KOPT-K1 (cell line): Measurements from ENCODE around the gene ERCC6L2.
A peak's percentile ranks its signal among the peaks of the same experiment; 100 is the strongest.

Experiments
- H3K27ac ChIP-seq: fragments of 200-600 bp; sonication (generic); 2 replicates; pipeline ENCODE4 v1.5.1; 2016; ENCODE audit warnings: antibody characterized with exemption, mild to moderate bottlenecking, low read depth, low read length; ENCODE audit not compliant: poor library complexity, severe bottlenecking
- H3K36me3 ChIP-seq: fragments of 200-600 bp; sonication (generic); 2 replicates; pipeline ENCODE4 v1.5.1; 2017; ENCODE audit warnings: antibody characterized with exemption, mild to moderate bottlenecking, low read length, moderate library complexity; ENCODE audit not compliant: insufficient read depth
- H3K9me3 ChIP-seq: fragments of 200-600 bp; sonication (generic); 2 replicates; pipeline ENCODE4 v1.5.1; 2017; ENCODE audit warnings: antibody characterized with exemption, low read length, mild to moderate bottlenecking; ENCODE audit not compliant: insufficient read depth, poor library complexity, severe bottlenecking

The ERCC6L2 gene

GRCh38 chr9:95887926-95888497, 12.5 kb downstream of the ERCC6L2 start:
- Histone ChIP-seq H3K27ac (peak overlapping the region; percentile 24), H3K9me3 (peaks cover 9% of the 10 kb centered on the region), H3K36me3 (peaks cover 42% of the 10 kb centered on the region)

- Histone ChIP-seq H3K36me3 (peaks cover 17% of the 10 kb centered on the region; the same call in 1 of the 2 replicates), H3K27ac (no peak overlapping the region), H3K9me3 (peaks cover 14% of the 10 kb centered on the region)
Measured at GRCh38 chr9:95890594-95890993, 15.1 kb downstream of the ERCC6L2 start.

GRCh38 chr9:95891067-95891671, 15.7 kb downstream of the ERCC6L2 start:
- Histone ChIP-seq H3K9me3 (peaks cover 14% of the 10 kb centered on the region), H3K36me3 (peaks cover 12% of the 10 kb centered on the region; the same call in 1 of the 2 replicates), H3K27ac (no peak overlapping the region)

- Histone ChIP-seq H3K27ac (no peak overlapping the region), H3K36me3 (peaks cover 12% of the 10 kb centered on the region; the same call in 1 of the 2 replicates), H3K9me3 (peaks cover 14% of the 10 kb centered on the region)
Measured at GRCh38 chr9:95892690-95893089, 17.2 kb downstream of the ERCC6L2 start.

- Histone ChIP-seq H3K27ac (no peak overlapping the region), H3K36me3 (peaks cover 17% of the 10 kb centered on the region), H3K9me3 (peaks cover 14% of the 10 kb centered on the region)
Measured at GRCh38 chr9:95896580-95896979, 21.1 kb downstream of the ERCC6L2 start.

GRCh38 chr9:95901506-95901905, 26.0 kb downstream of the ERCC6L2 start:
- peaks cover 13% of the 10 kb centered on the region; the same call in 1 of the 2 replicates for H3K36me3 ChIP-seq
- no peaks in the 10 kb centered on the region for H3K9me3 ChIP-seq
- no peak overlapping the region for H3K27ac ChIP-seq

GRCh38 chr9:95903398-95903797, 27.9 kb downstream of the ERCC6L2 start:
- Histone ChIP-seq H3K9me3 (no peaks in the 10 kb centered on the region), H3K27ac (no peak overlapping the region), H3K36me3 (peaks cover 22% of the 10 kb centered on the region)

GRCh38 chr9:95907794-95908193, 32.3 kb downstream of the ERCC6L2 start:
- Histone ChIP-seq H3K36me3 (peaks cover 22% of the 10 kb centered on the region; the same call in 1 of the 2 replicates), H3K9me3 (no peaks in the 10 kb centered on the region), H3K27ac (no peak overlapping the region)

GRCh38 chr9:95910023-95910707, 34.7 kb downstream of the ERCC6L2 start:
- Histone ChIP-seq H3K27ac (no peak overlapping the region), H3K36me3 (peaks cover 29% of the 10 kb centered on the region), H3K9me3 (no peaks in the 10 kb centered on the region)

- Histone ChIP-seq H3K9me3 (no peaks in the 10 kb centered on the region), H3K27ac (no peak overlapping the region), H3K36me3 (peaks cover 35% of the 10 kb centered on the region)
Measured at GRCh38 chr9:95910770-95911340, 35.4 kb downstream of the ERCC6L2 start.

- Histone ChIP-seq H3K27ac (no peak overlapping the region), H3K9me3 (no peaks in the 10 kb centered on the region), H3K36me3 (peaks cover 51% of the 10 kb centered on the region)
Measured at GRCh38 chr9:95912773-95913172, 37.3 kb downstream of the ERCC6L2 start.

GRCh38 chr9:95920017-95920416, 44.5 kb downstream of the ERCC6L2 start:
- Histone ChIP-seq H3K9me3 (no peaks in the 10 kb centered on the region), H3K27ac (no peak overlapping the region), H3K36me3 (peaks cover 81% of the 10 kb centered on the region)

GRCh38 chr9:95923794-95924193, 48.3 kb downstream of the ERCC6L2 start:
- no peak overlapping the region for H3K27ac ChIP-seq
- H3K36me3 ChIP-seq = peaks cover 73% of the 10 kb centered on the region

GRCh38 chr9:95924987-95925386, 49.5 kb downstream of the ERCC6L2 start:
- H3K36me3 ChIP-seq = peaks cover 73% of the 10 kb centered on the region

More at GRCh38 chr9:95923794-95924193, 48.3 kb downstream of the ERCC6L2 start:
- H3K9me3 ChIP-seq = no peaks in the 10 kb centered on the region

GRCh38 chr9:95927271-95928004, 51.9 kb downstream of the ERCC6L2 start:
- no peaks in the 10 kb centered on the region for H3K9me3 ChIP-seq
- no peak overlapping the region for H3K27ac ChIP-seq
- peaks cover 80% of the 10 kb centered on the region for H3K36me3 ChIP-seq

More at GRCh38 chr9:95924987-95925386, 49.5 kb downstream of the ERCC6L2 start:
- H3K27ac ChIP-seq = no peak overlapping the region
- H3K9me3 ChIP-seq = no peaks in the 10 kb centered on the region
